Measurements from ENCODE around the gene MSH3. TPM values are rescaled to one million over a fixed set of nuclear protein-coding genes. Genes with fewer than 3 reads are reported as not detected.
"Not testable (repeated sequence)": the region's sequence is repeated elsewhere in the genome, so short reads cannot be mapped to it uniquely, and the experiment has no call there.

The MSH3 gene
- total RNA-seq, 1 donor from 2014 or later, result 11.0 TPM

- H3K4me3 ChIP-seq, result no peak overlapping the region
- peaks cover 11% of the 10 kb centered on the region for H3K4me1 ChIP-seq
- TF ChIP-seq CTCF (IDR thresholded peaks at IDR 0.05; ENCODE audit: borderline replicate concordance), result no peak
- intact Hi-C loops (cut with micrococcal nuclease), result no loop called here
- H3K27ac ChIP-seq (replicated peaks), result no peak overlapping the region
- no peak for DNase-seq
- no peaks in the 10 kb centered on the region for H3K27me3 ChIP-seq (ENCODE audit: low read depth)
- peaks cover 25% of the 10 kb centered on the region for H3K9me3 ChIP-seq (replicated peaks)
- H3K36me3 ChIP-seq, result peaks cover 24% of the 10 kb centered on the region
Observed at GRCh38 chr5:80825786-80826460, 171.5 kb downstream of the MSH3 start.

- no peak for DNase-seq
- no peak for TF ChIP-seq CTCF (IDR thresholded peaks at IDR 0.05; ENCODE audit: borderline replicate concordance)
- Histone ChIP-seq H3K36me3 (peaks cover under 1% of the 10 kb centered on the region), H3K4me1 (no peaks in the 10 kb centered on the region), H3K4me3 (no peak overlapping the region), H3K27ac (replicated peaks) (no peak overlapping the region), H3K9me3 (replicated peaks) (peaks cover 3% of the 10 kb centered on the region), H3K27me3 (ENCODE audit: low read depth) (no peaks in the 10 kb centered on the region)
- intact Hi-C loops (cut with micrococcal nuclease), result no loop called here
Observed at GRCh38 chr5:80834710-80835109, 180.3 kb downstream of the MSH3 start.

GRCh38 chr5:80835128-80835527 lies 180.7 kb downstream of the MSH3 start:
- Histone ChIP-seq H3K4me3 (no peak overlapping the region), H3K4me1 (no peaks in the 10 kb centered on the region), H3K27me3 (ENCODE audit: low read depth) (no peaks in the 10 kb centered on the region), H3K27ac (replicated peaks) (no peak overlapping the region), H3K9me3 (replicated peaks) (no peaks in the 10 kb centered on the region), H3K36me3 (no peaks in the 10 kb centered on the region)
- DNase-seq, result no peak
- no peak for TF ChIP-seq CTCF (IDR thresholded peaks at IDR 0.05; ENCODE audit: borderline replicate concordance)
- intact Hi-C loops (cut with micrococcal nuclease), result no loop called here

GRCh38 chr5:80837679-80838078 lies 183.2 kb downstream of the MSH3 start:
- H3K36me3 ChIP-seq, result no peaks in the 10 kb centered on the region
- intact Hi-C loops (cut with micrococcal nuclease), result no loop called here
- no peak for DNase-seq
- H3K4me3 ChIP-seq, result no peak overlapping the region
- H3K4me1 ChIP-seq, result no peaks in the 10 kb centered on the region
- H3K27ac ChIP-seq (replicated peaks), result no peak overlapping the region
- no peak for TF ChIP-seq CTCF (IDR thresholded peaks at IDR 0.05; ENCODE audit: borderline replicate concordance)
- no peaks in the 10 kb centered on the region for H3K9me3 ChIP-seq (replicated peaks)
- H3K27me3 ChIP-seq (ENCODE audit: low read depth), result no peaks in the 10 kb centered on the region

GRCh38 chr5:80841026-80841797 lies 186.8 kb downstream of the MSH3 start:
- H3K9me3 ChIP-seq (replicated peaks); DNase-seq; H3K4me1 ChIP-seq; H3K4me3 ChIP-seq; H3K36me3 ChIP-seq; intact Hi-C loops (cut with micrococcal nuclease); H3K27ac ChIP-seq (replicated peaks); H3K27me3 ChIP-seq (ENCODE audit: low read depth): not testable (repeated sequence)

GRCh38 chr5:80846422-80846821 lies 192.0 kb downstream of the MSH3 start:
- DNase-seq; H3K4me1 ChIP-seq; H3K4me3 ChIP-seq; H3K27me3 ChIP-seq (ENCODE audit: low read depth); intact Hi-C loops (cut with micrococcal nuclease); H3K27ac ChIP-seq (replicated peaks): not testable (repeated sequence)
- peaks cover 26% of the 10 kb centered on the region for H3K9me3 ChIP-seq (replicated peaks)
- H3K36me3 ChIP-seq, result peaks cover 30% of the 10 kb centered on the region

- H3K27me3 ChIP-seq (ENCODE audit: low read depth); DNase-seq; H3K4me1 ChIP-seq; H3K4me3 ChIP-seq; intact Hi-C loops (cut with micrococcal nuclease); H3K27ac ChIP-seq (replicated peaks): not testable (repeated sequence)
- H3K36me3 ChIP-seq, result peaks cover 43% of the 10 kb centered on the region
- peaks cover 22% of the 10 kb centered on the region for H3K9me3 ChIP-seq (replicated peaks)
Observed at GRCh38 chr5:80850168-80850567, 195.7 kb downstream of the MSH3 start.
